Thyroid gland (tissue), 4 donors: Measurements from ENCODE around the gene COPG1.

ENCODE experiments used
- POLR2A ChIP-seq, 2 donors: fragments of 450-650 bp; IDR thresholded peaks; one replicate each; pipeline ENCODE4 v1.6.1; 2017; ENCODE audit warnings: antibody characterized with exemption in 2 of 2, mild to moderate bottlenecking in 2 of 2, moderate library complexity in 1 of 2
- TF ChIP-seq, protein P1 (sequence below), 6 experiments: fragments of 200-600 bp in 3 of 6; fragments of 450-650 bp in 3 of 6; sonication (generic) in 3 of 6; IDR thresholded peaks; one replicate each; pipeline ENCODE4 v1.5.1; 2016 to 2019; ENCODE audit warnings: antibody characterized with exemption in 6 of 6, mild to moderate bottlenecking in 2 of 6, inconsistent platforms in 1 of 6, moderate library complexity in 1 of 6

DNA sequence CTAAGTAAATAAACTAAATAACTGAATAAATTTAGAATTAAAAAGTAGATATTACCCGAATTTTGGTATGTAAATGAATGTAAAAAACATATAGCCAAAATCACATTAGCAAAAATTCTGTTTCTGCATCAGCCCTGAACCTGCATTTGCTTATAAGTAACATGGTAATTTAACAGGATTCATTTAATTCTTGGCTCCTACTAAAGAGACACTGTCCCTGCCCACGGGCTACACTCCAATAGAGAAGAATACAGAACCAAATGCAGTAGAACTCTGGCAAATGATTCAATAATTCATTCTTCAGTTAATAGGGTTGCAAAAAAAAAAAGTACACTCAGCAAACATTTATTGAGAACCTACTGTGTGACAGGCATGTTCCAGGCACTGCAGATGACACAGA lies 44.9 kb upstream of the COPG1 start:
- TF ChIP-seq, protein P1, sequence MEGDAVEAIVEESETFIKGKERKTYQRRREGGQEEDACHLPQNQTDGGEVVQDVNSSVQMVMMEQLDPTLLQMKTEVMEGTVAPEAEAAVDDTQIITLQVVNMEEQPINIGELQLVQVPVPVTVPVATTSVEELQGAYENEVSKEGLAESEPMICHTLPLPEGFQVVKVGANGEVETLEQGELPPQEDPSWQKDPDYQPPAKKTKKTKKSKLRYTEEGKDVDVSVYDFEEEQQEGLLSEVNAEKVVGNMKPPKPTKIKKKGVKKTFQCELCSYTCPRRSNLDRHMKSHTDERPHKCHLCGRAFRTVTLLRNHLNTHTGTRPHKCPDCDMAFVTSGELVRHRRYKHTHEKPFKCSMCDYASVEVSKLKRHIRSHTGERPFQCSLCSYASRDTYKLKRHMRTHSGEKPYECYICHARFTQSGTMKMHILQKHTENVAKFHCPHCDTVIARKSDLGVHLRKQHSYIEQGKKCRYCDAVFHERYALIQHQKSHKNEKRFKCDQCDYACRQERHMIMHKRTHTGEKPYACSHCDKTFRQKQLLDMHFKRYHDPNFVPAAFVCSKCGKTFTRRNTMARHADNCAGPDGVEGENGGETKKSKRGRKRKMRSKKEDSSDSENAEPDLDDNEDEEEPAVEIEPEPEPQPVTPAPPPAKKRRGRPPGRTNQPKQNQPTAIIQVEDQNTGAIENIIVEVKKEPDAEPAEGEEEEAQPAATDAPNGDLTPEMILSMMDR (IDR thresholded peaks at IDR 0.05) = no peak
- no peak for TF ChIP-seq POLR2A (IDR thresholded peaks at IDR 0.05)
